Activated T-cell treated with anti-CD3 and anti-CD28 coated beads, Interleukin-2, amount 50 U/mL, for 48 hours (primary cell): ENCODE measurements around the gene CHST1.

ENCODE experiments used
- DNase-seq, 2 experiments: peaks; one replicate each; pipeline ENCODE4 v3.0.0-alpha.2; 2020

The CHST1 gene

DNA sequence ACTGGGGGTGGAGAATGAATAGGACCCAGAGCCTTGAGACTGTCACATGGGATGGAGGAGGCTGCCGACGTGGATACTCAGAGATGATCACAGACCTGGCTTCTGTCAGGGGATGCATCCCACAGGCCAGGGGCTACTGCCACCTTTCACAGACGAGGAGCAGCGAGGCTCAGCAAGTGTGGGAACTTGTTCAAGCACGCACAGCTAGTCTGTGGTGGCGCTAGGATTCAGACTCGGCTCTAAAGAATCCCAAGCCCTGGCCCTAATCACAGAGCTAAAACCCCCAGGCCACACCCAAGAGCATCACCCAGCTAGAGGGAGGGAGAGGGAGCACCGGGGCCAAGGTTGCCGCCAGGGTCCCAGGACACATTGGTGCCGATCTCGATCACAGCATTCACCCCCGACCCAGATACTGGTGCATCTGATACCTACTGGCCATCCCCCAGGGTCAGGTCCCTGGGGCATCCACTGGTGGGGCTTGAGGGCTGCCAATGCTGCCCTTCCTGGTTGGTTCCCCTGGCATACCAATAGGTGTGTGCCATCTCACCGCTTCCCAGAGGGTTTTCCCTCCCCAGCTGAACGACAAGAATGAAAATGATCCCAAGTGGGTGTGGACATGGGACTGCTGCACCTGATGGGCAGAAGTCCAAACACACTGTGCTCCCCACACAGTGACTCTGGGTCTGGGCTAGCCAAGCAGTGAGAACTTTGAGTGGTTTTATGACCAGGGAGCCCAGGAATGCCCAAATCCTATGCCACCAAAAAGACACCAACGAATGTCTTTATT lies 6.2 kb downstream of the CHST1 start:
- DNase-seq: no peak

DNA sequence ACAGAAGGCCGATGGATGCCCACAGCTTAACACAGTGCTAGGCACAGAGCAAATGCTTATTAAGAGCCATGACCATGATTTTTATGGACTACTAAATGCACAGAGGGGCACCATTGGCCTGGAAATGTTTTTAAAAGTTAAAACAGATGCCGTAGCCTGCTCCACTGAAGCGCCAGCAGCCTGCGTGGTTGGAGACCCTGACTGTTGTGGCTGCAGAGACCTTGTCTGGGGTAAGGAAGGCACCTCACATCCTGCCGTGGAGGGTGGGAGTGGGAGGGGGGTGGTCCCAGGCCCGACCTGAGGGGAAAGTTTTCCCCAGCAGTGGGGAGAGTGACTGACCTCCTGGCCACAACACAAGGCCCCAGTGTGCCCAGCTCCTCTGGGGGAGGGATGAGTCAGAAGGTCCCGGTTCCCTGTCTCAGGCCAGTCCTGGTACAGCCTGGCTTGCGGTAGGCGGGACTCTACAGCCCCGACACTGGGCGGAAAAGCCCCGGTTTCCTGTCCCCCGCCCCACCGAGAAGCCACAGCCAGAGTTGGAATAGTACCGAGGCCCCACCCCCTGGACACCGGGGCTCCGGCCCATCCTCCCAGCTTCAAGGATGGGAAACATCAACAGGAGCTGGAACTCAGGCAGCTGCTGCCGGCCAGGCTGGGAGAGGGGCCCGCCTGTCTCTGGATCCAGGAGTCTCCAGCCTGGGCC lies 7.0 kb downstream of the CHST1 start:
- DNase-seq: no peak

- DNase-seq: peak in 1 of 2 experiments; percentile 13
Observed at GRCh38 chr11:45657496-45658260, 7.7 kb downstream of the CHST1 start.

DNA sequence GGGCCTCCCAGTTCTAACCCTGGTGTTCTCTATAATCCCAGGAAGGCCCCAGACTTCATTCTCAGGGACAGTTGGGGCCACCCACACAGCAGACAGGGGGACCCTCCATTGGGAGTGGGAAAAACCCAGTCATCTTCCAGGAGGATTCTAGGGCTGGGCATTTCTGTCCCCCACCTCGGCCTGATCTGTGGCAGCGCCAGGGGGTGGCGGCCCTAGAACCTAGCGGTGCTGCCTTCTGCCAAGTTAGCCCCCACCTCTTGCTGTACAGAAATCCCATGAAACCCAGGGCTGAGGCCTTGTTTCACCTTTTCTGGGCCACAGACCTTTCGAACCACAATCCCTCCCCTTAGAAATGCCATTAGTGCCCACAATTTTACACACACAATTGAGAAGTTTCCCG lies 9.6 kb downstream of the CHST1 start:
- peak in 1 of 2 experiments; percentile 7 for DNase-seq

DNA sequence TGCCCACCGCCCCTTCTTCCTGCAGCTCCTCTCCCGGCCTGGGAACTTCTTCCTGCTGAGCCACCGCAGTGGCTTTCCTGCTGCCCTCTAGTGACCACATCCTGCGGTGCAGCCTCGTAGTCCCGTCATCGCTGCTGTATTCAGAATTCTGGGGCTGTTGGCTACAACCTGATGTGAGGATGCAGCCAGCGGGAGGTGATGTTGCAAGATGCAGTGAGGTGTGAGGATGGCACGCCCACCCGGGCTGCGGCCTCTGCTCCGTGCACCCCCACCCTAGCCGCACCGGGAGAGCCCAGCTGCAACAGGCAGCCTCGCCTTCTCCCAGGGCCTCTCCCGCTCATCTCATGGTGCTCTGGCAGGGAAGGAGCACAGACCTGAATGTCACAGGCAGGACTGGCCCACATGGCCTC lies 10.1 kb downstream of the CHST1 start:
- DNase-seq: peak; percentile 73 to 78

DNA sequence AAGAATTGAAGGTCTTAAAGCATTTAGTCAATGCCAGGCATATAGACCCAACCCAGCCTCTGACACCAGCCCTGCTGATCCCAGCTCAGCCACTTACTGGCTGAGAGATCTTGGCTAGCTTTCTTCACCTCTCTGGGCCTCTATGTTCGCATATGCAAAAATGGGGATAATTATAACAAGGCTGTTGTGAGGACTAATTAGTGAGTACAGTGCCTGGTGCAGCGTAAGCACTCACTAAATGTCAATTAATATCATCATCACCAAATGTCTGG lies 10.5 kb downstream of the CHST1 start:
- DNase-seq: no peak

GRCh38 chr11:45654231-45655011 lies 11.0 kb downstream of the CHST1 start:
- peak in 1 of 2 experiments; percentile 8 for DNase-seq

DNA sequence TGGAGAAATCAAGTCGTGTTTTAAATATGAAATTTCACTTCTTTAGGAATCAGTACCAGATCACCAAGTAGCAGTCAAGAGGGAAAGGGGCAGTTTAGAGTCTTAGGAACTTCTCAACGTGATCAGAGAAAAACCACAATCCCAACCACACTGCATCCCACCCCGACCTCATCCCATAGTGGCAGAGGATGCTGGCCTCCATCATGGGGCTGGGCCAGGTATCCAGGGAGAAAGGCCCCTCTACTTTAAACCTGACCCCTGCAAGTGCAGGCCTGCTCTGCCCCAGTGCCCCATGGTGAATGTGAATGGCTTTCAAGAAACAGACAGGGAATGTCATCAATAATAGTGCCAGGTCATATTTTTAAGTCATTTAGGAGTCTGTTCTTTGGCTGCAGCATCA lies 12.1 kb downstream of the CHST1 start:
- no peak for DNase-seq

- peak in 1 of 2 experiments; percentile 13 for DNase-seq
Observed at GRCh38 chr11:45652781-45653180, 12.6 kb downstream of the CHST1 start.

- DNase-seq: peak in 1 of 2 experiments; percentile 15
Observed at GRCh38 chr11:45651841-45652749, 13.3 kb downstream of the CHST1 start.

- no peak for DNase-seq
Observed at GRCh38 chr11:45651156-45651555, 14.3 kb downstream of the CHST1 start.

DNA sequence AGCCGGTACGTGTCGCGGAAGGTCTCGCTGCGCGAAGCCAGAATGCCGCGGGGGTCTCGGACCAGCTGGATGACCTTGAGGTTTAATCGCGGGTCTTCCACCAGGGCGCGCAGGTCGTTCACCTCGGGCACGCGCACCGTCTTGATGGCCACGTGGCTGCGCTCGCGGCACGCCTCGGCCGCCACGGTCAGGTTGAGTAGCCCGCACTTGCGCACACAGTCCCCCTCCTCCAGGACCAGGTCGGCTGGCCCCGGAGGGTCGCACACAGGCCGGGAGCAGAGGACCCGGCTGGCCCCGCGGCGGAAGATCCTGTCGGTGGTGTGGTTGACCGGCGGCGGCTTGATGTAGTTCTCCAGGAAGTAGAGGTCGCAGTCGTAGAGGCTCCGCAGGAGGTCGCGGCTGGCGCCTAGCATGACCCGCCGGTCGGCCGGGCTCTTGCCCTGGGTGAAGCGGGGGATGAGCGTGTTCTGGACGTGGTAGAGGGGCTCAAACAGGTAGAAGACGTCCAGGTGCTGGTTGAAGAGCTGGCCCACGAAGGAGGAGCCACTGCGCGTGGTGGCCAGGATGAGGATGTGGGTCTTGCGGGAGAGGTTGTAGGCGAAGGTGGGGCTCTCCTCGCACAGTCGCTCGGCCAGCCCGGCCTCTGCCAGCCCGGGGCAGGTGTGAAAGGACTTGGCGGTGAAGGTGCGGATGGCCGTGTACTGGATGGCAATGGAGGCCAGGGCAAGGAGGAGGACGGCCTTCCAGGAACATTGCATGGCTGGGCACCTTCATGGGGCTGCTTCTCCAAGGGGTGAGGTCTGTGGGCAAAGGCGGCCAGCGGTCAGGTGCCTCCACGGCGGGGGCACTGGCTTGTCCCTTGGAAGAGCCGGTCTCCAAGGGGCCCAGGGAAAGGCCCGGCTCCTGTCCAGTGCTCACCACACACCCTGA lies 15.0 kb downstream of the CHST1 start:
- DNase-seq: peak in 1 of 2 experiments; percentile 14

DNA sequence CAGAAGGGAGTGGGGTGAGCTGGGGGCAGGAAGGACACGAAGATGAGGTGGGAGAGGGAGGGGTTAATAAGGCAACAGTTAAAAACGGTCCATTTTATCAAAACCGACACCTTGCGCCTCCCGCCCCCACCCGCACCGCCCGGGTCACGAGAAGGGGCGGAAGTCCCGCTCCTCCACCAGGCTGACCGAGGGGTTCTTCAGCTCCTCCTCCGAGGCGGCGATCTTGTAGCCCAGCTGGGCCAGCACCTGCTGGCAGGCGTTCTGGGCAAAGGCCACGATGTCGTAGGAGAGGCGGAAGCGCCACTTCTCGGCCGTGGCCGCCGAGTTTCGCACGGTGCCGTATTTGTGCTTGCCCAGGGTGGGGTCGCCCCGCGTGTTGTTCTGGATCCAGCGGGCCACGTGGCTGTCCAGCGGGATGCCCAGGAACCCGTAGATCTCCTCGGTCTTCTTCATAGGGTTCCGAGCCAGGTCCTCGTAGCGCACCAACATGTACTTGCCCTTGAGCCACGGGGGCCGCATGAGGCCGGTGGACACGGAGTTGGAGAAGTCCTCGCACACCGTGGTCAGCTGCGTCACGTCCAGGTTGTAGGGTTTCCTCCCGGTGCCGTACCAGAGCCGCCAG lies 15.8 kb downstream of the CHST1 start:
- peak in 1 of 2 experiments; percentile 10 for DNase-seq

- peak in 1 of 2 experiments; percentile 5 for DNase-seq
Observed at GRCh38 chr11:45648931-45649330, 16.5 kb downstream of the CHST1 start.

- peak in 1 of 2 experiments; percentile 4 for DNase-seq
Observed at GRCh38 chr11:45647786-45648185, 17.6 kb downstream of the CHST1 start.

DNA sequence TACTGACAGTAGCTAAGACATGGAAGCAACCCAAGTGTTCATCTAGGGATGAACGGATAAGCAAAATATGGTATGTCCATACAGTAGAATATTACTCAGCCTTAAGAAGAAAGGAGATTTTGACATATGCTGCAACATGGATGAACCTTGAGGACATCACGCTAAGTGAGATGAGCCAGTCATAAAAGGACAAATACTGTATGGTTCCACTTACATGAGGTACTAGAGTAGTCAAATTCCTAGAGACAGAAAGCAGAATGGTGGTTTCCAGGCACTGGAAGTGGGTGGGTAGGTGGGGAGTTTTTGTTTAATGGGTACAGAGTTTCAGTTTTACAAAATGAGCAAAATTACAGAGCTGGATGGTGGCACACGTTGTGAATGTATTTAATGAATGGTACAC lies 18.1 kb downstream of the CHST1 start:
- DNase-seq: peak in 1 of 2 experiments; percentile 7

DNA sequence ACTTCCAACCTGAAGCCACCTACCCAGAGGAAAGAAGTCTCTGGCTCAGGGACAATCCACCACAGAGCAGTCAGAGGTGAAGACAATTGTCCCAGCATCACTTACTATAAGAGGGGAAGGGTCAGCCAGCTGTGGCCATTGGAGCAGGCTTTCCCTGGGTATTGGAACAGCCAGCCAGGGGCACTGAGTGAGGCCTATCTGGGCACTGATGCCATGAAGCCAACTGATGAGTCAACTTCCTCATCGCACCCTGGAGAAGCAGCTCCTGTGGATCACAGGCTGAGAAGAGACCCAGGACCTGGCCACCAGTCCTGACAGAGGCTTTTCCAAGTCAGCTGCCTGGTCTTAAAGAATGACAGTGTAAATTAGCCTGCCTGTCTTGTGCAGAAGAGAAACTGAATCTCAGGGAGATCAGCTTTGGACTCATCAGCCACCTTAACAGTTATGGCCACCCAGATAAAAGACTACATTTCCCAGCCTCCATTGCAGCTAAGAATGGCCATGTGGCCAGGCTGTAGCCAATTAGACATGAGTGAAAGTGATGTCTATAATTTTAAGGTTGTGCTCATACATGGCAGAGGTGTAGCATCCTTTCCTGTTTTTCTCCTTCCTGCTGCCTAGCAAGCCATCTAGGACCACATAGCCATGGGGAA lies 19.0 kb downstream of the CHST1 start:
- peak in 1 of 2 experiments; percentile 15 for DNase-seq

DNA sequence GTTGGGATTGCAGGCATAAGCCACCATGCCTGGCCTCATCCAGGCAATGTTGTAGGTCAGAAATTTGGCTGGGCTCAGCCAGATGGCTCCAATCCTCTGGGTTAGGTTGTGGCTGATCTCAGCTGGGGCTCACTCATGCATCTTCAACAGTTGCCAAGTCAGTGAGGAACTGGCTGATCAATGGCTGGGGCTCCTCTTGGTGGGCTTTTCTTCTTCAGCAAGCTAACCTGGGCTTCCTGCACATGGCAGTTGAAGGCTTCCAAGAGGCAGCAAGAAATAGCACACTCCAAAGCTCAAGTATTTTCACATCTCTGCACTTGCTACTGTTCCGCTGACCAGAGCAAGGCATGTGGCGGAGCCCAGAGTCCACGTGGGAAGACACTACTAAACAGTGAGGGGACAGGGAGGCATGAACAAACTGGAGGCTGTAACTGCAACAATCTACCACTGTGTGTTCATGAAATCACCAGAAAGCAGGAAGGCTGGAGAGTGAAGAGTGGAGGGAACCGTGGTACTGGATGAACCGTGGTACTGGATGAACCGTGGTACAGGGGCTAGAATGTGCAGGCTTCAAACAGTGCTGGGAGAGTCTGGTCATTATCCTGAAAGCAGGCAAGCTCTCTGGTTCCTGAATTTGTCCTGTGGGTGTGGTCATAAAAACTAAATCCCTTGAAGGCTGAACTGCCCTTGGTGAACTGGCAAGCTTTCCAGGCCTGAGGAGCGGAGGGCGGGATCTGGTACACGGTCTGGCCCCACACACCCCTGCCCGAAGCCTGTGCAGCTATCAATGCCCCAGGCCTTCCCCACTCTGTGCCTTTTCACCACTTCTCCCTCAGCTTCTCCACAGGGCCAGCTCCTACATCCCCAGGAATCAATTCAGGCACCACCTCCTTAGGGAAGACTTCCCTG lies 20.2 kb downstream of the CHST1 start:
- no peak for DNase-seq
